Nucleus accumbens (tissue), 56 donors: ENCODE measurements around the gene TMEM135.
"Not testable (repeated sequence)": the region's sequence is repeated elsewhere in the genome, so short reads cannot be mapped to it uniquely, and the experiment has no call there.

Experiments used
- DNase-seq, 56 donors: peaks; one replicate each; lab custom pipeline; 2025; lab: John Stamatoyannopoulos, UW

Gene TMEM135

GRCh38 chr11:87187076-87187475, 149.3 kb downstream of the TMEM135 start:
- DNase-seq: no peak

DNA sequence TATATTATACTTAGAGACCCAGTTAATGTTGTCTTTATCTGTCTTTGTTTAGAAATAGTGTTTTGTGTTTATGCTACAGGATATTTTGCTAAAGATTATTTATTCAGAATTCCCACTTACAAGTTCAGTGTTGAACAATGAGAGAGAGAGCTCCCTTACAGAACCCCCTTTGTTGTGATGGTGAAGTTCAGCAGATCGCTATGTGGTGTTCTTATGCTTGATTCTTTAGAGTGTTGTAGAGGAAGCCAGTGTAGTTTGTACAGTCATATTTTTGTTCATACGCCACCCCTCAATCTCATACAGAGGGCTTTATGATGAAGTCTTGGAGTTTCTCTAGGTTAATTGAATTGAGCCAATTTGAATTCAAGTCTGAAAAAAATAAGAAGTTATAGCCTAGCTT, 150.2 kb downstream of the TMEM135 start:
- DNase-seq: no peak

GRCh38 chr11:87188396-87188795, 150.7 kb downstream of the TMEM135 start:
- DNase-seq: not testable (repeated sequence)

- DNase-seq: not testable (repeated sequence)
Measured at GRCh38 chr11:87188921-87189320, 151.2 kb downstream of the TMEM135 start.

- DNase-seq: no peak
Measured at GRCh38 chr11:87190071-87190470, 152.3 kb downstream of the TMEM135 start.

GRCh38 chr11:87193756-87194470, 156.2 kb downstream of the TMEM135 start:
- no peak for DNase-seq

DNA sequence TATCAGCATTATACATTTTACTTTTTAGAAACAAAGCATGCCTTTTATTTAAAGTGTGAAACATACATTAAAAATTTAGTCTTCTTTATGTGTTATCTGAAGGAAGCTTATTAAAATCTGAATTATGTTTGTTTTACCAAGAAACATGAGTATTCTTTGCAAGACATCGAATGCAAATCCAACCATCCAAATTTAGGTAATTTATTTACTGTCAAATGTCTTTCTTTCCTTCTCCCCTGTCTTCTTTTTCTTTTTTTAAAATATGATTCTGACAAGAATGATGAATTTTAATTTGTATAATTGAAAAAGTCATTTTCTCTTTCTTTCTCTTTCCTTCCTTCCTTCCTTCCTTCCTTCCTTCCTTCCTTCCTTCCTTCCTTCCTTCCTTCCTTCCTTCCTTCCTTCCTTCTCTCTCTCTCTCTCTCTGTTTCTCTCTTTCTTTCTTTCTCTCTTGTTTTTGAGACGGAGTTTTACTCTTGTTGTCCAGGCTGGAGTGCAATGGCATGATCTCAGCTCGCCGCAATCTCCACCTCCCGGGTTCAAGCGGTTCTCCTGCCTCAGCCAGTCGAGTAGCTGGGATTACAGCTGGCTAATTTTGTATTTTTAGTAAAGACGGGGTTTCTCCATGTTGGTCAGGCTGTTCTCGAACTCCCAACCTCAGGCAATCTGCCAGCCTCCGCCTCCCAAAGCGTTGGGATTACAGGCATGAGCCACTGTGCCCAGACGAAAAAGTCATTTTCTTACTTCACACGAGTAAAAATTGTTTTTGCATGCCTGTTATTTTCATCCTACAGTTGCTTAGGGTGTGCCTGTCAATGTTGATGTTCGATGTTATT, 157.5 kb downstream of the TMEM135 start:
- no peak for DNase-seq

- no peak for DNase-seq
Measured at GRCh38 chr11:87198266-87198881, 160.6 kb downstream of the TMEM135 start.

DNA sequence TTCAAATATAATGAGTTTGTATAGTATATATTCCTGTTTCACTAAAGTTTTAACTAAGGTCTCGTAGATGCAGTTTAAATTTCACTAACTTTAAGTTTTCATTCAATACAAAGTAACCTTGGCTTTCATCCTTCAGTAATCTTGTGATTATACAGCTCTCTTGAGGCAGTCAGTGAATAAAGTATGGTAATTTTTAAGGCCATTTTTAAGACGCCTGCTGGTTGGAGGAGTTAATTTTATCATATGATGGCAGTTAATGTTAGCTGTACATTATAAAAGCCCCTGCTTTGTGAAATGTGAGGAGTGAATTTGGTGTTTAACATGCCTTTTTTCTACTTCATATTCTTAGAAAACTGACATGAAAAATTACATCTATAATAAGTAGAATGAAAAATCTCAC, 163.6 kb downstream of the TMEM135 start:
- no peak for DNase-seq

GRCh38 chr11:87203907-87204602, 166.3 kb downstream of the TMEM135 start:
- DNase-seq: no peak

- no peak for DNase-seq
Measured at GRCh38 chr11:87212891-87213290, 175.2 kb downstream of the TMEM135 start.

GRCh38 chr11:87213444-87213843, 175.7 kb downstream of the TMEM135 start:
- no peak for DNase-seq

GRCh38 chr11:87215236-87215635, 177.5 kb downstream of the TMEM135 start:
- no peak for DNase-seq

- DNase-seq: no peak
Measured at GRCh38 chr11:87219266-87219665, 181.5 kb downstream of the TMEM135 start.

DNA sequence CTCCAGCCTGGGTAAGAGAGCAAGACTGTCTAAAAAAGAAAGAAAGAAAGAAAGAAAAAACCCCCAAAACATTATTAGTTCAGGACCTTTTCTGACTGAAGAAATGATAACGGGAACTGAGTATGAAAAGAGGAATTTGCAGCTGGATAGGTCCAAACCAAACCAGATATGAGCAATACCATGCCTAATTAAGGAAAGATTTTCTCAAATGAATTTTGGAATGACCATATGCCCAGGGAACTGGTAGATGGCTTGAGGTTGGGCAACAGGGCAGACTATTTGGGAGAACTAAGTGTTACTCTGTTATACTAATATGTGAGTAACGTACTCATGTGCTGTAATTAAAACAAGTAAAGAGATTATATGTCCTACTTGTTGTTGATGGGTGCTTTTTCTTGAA, 186.1 kb downstream of the TMEM135 start:
- DNase-seq: no peak

DNA sequence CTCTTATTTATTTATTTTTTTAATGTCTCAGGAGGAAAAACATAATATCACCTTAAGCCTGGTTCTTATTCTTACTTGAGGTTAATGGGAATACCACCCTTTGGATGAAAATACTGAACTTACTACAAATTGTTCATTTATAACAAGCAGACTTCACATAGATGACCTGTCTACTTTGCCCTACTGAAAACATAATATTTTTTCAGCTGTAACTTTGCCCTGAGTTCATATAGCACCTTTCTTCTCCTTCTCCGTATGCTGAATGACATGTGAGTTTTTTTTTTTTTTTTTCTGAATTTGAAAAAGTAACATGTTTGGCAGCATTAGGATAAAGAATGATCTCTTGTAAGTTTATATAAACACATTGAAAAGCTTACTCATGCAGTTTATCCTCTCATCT, 186.8 kb downstream of the TMEM135 start:
- DNase-seq: no peak

GRCh38 chr11:87228820-87229219, 191.1 kb downstream of the TMEM135 start:
- no peak for DNase-seq

DNA sequence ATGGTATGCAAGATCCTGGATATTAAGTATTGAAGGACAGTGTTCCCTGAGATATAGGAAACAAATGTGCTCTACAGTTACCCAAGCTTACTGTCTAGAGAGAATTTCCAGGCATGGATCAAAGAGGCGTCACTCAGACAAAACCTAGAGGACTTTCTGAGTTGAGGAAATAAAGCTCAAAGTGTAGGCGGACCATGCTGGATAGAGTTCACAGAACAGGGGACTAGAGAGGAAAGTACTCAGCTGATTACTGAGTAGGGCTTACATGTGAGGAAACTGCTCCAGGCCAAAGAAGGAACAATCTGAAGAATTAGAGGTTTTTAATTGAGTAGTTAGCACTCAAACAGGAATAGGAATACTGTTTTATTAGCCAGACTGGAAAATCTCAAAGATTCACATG, 193.3 kb downstream of the TMEM135 start:
- DNase-seq: no peak

DNA sequence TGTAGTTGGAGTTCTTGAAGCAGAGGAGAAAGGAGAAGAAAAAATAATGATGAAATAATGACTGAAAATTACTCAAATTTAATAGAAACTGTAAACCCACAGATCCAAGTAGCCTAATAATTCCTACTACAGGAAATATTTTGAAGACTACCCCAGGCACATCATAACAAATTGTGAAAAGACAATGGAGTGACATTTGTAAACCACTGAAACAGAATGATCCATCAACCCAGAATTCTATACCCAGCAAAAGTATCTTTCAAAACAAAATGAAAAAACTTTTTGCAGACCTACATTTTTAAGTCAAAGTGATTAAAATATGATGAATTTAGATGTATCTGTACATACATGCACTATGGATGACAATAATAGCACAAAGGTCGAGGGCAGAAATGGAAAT, 194.6 kb downstream of the TMEM135 start:
- no peak for DNase-seq

GRCh38 chr11:87235366-87235765, 197.6 kb downstream of the TMEM135 start:
- DNase-seq: no peak

DNA sequence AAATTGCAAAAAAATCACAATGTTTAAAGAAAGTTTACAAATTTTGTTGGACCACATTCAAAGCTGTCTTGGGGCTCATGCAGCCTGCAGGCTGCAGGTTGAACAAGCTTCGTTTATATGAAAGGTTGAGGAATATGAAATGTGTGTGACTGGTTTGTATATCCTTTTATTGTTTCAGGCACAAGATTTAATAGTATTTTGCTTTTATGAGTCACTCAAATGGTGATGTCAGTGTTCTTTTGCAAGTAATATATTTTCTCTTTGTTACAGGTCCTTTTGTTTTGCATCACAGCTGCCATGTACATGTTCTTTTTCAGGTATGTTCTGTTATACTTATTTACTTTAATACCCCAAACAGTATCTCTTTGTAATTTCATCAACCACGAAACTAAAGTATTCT, 198.6 kb downstream of the TMEM135 start:
- no peak for DNase-seq
